Measurements from ENCODE around the gene PSMB10.
"Not testable (repeated sequence)": the region's sequence is repeated elsewhere in the genome, so short reads cannot be mapped to it uniquely, and the experiment has no call there.

The PSMB10 gene

GRCh38 chr16:67941469-67942199 is 5.0 kb upstream of the PSMB10 start:
- DNase-seq, result no peak

GRCh38 chr16:67940446-67941089 is 3.9 kb upstream of the PSMB10 start:
- DNase-seq, result no peak

- no peak for DNase-seq
Measured at GRCh38 chr16:67939507-67940445, 3.1 kb upstream of the PSMB10 start.

GRCh38 chr16:67937713-67938112 is 1.1 kb upstream of the PSMB10 start:
- not testable (repeated sequence) for DNase-seq

GRCh38 chr16:67936880-67937605 is 393 bp upstream of the PSMB10 start:
- DNase-seq, result no peak

GRCh38 chr16:67935402-67936123 is 1.1 kb downstream of the PSMB10 start:
- DNase-seq, result peak; percentile 99

- no peak for DNase-seq
Measured at GRCh38 chr16:67935101-67935401, 1.6 kb downstream of the PSMB10 start.

- DNase-seq, result no peak
Measured at GRCh38 chr16:67934306-67935100, 2.1 kb downstream of the PSMB10 start.

- no peak for DNase-seq
Measured at GRCh38 chr16:67933805-67934204, 2.8 kb downstream of the PSMB10 start.

GRCh38 chr16:67932462-67932840 is 4.2 kb downstream of the PSMB10 start:
- DNase-seq, result no peak

- DNase-seq, result peak; percentile 71
Measured at GRCh38 chr16:67931712-67932461, 4.8 kb downstream of the PSMB10 start, which contains the start of gene CTRL. CTRL (minus strand) TSS chr16:67931862; CDS start chr16:67931852, 10 bp downstream.

- DNase-seq, result no peak
Measured at GRCh38 chr16:67930678-67931211, 5.9 kb downstream of the PSMB10 start.

GRCh38 chr16:67930191-67930590 is 6.5 kb downstream of the PSMB10 start:
- DNase-seq, result no peak

GRCh38 chr16:67928561-67929364 is 7.9 kb downstream of the PSMB10 start:
- DNase-seq, result peak; percentile 84

- DNase-seq, result no peak
Measured at GRCh38 chr16:67928147-67928546, 8.5 kb downstream of the PSMB10 start.

- no peak for DNase-seq
Measured at GRCh38 chr16:67927131-67927941, 9.3 kb downstream of the PSMB10 start.

- DNase-seq, result no peak
Measured at GRCh38 chr16:67926181-67926750, 10.4 kb downstream of the PSMB10 start.
